Gastrocnemius medialis (tissue), 4 donors: ENCODE results near the gene LRRC49. TPM values are rescaled to one million over a fixed set of nuclear protein-coding genes. Genes with fewer than 3 reads are reported as not detected.

ENCODE experiments used
- ATAC-seq, 2 donors: fragments of 150-250 bp; one replicate each; pipeline ENCODE4 v1.9.1; 2016
- DNase-seq, 2 donors: peaks; one replicate each; pipeline ENCODE4 v3.0.0-alpha.2; 2019
- H3K27ac ChIP-seq, 4 donors: fragments of 200-600 bp; sonication (generic); 1 replicate in 1 of 4; 2 replicates in 3 of 4; pipeline ENCODE4 v1.5.1; 2016 to 2018; ENCODE audit warnings: mild to moderate bottlenecking in 2 of 4, moderate library complexity in 1 of 4
- H3K27me3 ChIP-seq, 3 donors: fragments of 200-600 bp; sonication (generic) in 2 of 3; 1 replicate in 1 of 3; 2 replicates in 2 of 3; pipeline versions ENCODE4 v1.5.1 to v1.6.0; 2016 to 2019; ENCODE audit warnings: mild to moderate bottlenecking in 1 of 3, moderate library complexity in 1 of 3
- H3K36me3 ChIP-seq, 2 donors: fragments of 200-600 bp; sonication (generic) in 1 of 2; one replicate each; pipeline ENCODE4 v1.5.1; 2017 to 2018
- H3K4me1 ChIP-seq, 2 donors: fragments of 200-600 bp; sonication (generic) in 1 of 2; one replicate each; pipeline ENCODE4 v1.5.1; 2016 to 2017; ENCODE audit warnings: mild to moderate bottlenecking in 2 of 2
- H3K4me3 ChIP-seq, 4 donors: fragments of 200-600 bp; sonication (generic) in 3 of 4; 1 replicate in 1 of 4; 2 replicates in 3 of 4; pipeline ENCODE4 v1.5.1; 2016 to 2019; ENCODE audit warnings: mild to moderate bottlenecking in 2 of 4
- H3K9me3 ChIP-seq, 3 donors: fragments of 200-600 bp; sonication (generic) in 2 of 3; 1 replicate in 1 of 3; 2 replicates in 2 of 3; pipeline ENCODE4 v1.5.1; 2016 to 2019
- POLR2A ChIP-seq, 2 donors: fragments of 450-650 bp; IDR thresholded peaks; one replicate each; pipeline ENCODE4 v1.6.1; 2017; ENCODE audit warnings: antibody characterized with exemption in 2 of 2, mild to moderate bottlenecking in 2 of 2, moderate library complexity in 2 of 2
- in situ Hi-C, 4 donors: fragments of 200-750 bp; cut with MboI; loops; one replicate each; pipeline versions ENCODE4 v1.15.0 to v1.8.0; 2017; ENCODE audit warnings: low sequenced_read_pairs in 4 of 4
- intact Hi-C: fragments of 100-400 bp; cut with DNase I; formaldehyde crosslinking; loops from one replicate; pipeline ENCODE4 v1.15.1; 2023; ENCODE audit warnings: low total_unique reads
- total RNA-seq, 4 donors: library from RNA; depleted of rRNA; stranded (reverse); fragments of >200 nt; gene quantifications; one replicate each; pipeline versions ENCODE4 v1.1.0 to v1.2.3, GENCODE V29; 2016
- TF ChIP-seq, protein P1 (sequence below), 5 experiments: fragments of 450-650 bp in 3 of 5; fragments of 200-600 bp in 2 of 5; sonication (generic) in 2 of 5; IDR thresholded peaks in 4 of 5; conservative IDR thresholded peaks in 1 of 5; 1 replicate in 4 of 5; 2 replicates in 1 of 5; pipeline ENCODE4 v1.5.1; 2016 to 2019; ENCODE audit warnings: antibody characterized with exemption in 5 of 5, mild to moderate bottlenecking in 3 of 5, moderate library complexity in 3 of 5

Gene LRRC49
- total RNA-seq, 4 donors from 2014 or later = 0.51 to 5.0 (median 2.8) TPM

DNA sequence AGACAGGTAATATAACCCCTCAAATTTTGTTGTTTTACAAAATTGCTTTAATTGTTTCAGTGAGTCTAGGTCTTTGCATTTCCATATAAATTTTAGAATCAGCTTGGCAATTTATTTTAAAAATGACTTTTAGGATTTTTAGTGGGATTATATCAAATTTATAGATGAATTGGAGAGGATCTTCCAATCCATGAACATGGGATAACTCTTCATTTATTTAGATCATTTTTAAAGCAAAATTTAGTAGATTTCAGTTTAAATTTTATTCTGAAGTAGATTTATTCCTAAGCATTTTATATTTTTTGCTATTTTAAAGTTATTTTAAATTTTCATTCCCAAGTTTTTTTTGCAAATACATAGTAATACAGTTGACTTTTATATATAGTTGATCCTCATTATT is 164.5 kb downstream of the LRRC49 start:
- Histone ChIP-seq H3K4me3 (no peak overlapping the region), H3K27ac (no peak overlapping the region), H3K27me3 (no peaks in the 10 kb centered on the region), H3K4me1 (no peaks in the 10 kb centered on the region), H3K36me3 (no peaks in the 10 kb centered on the region), H3K9me3 (no peaks in the 10 kb centered on the region)
- intact Hi-C loops (no loop called here), in situ Hi-C loops (no loop called here)
- TF ChIP-seq, protein P1, sequence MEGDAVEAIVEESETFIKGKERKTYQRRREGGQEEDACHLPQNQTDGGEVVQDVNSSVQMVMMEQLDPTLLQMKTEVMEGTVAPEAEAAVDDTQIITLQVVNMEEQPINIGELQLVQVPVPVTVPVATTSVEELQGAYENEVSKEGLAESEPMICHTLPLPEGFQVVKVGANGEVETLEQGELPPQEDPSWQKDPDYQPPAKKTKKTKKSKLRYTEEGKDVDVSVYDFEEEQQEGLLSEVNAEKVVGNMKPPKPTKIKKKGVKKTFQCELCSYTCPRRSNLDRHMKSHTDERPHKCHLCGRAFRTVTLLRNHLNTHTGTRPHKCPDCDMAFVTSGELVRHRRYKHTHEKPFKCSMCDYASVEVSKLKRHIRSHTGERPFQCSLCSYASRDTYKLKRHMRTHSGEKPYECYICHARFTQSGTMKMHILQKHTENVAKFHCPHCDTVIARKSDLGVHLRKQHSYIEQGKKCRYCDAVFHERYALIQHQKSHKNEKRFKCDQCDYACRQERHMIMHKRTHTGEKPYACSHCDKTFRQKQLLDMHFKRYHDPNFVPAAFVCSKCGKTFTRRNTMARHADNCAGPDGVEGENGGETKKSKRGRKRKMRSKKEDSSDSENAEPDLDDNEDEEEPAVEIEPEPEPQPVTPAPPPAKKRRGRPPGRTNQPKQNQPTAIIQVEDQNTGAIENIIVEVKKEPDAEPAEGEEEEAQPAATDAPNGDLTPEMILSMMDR (IDR thresholded peaks at IDR 0.05 in 4 of 5, conservative IDR thresholded peaks at IDR 0.05 in 1 of 5) = no peak
- no peak for TF ChIP-seq POLR2A (IDR thresholded peaks at IDR 0.05)
- ATAC-seq (no peak), DNase-seq (no peak)

DNA sequence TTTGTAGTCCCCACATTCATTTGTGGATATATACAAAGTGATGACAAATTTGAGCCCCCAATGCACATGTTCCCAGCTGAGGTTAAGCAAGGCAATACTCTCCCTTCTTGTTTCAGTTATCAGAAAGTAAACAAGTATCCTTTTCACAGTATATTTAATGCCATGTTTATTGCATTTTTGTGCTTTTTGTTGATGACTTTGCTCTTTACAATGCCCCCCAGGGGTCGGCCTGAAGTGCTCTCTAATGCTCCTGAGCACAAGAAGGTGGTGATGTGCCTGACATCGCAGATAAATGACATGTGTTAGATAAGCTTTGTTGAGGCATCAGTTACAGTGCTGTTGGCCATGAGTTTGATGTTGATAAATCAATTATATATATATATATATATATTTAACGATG is 165.0 kb downstream of the LRRC49 start:
- no peak overlapping the region for H3K4me3 ChIP-seq
- H3K27ac ChIP-seq = no peak overlapping the region
- TF ChIP-seq, protein P1 (IDR thresholded peaks at IDR 0.05 in 4 of 5, conservative IDR thresholded peaks at IDR 0.05 in 1 of 5) = no peak
- no peak for TF ChIP-seq POLR2A (IDR thresholded peaks at IDR 0.05)
- H3K27me3 ChIP-seq = no peaks in the 10 kb centered on the region
- no peaks in the 10 kb centered on the region for H3K36me3 ChIP-seq
- intact Hi-C loops = no loop called here
- no peaks in the 10 kb centered on the region for H3K9me3 ChIP-seq
- in situ Hi-C loops = no loop called here
- no peak for DNase-seq
- H3K4me1 ChIP-seq = no peaks in the 10 kb centered on the region
- ATAC-seq = no peak

DNA sequence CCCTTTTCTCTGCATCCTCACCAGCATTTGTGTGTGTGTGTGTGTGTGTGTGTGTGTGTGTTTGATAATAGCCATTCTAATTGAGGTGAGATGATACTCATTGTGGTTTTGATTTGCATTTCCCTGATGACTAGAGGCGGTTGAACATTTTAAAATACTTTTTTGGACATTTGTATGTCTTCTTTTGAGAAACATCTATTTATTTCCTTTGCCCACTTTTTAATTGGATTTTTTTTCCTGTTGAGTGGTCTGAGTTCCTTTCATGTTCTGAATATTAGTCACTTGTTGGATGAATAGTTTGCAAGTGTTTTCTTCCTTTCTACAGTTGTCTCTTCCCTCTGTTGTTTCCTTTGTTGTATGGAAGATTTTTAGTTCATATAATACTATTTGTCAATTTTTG is 168.4 kb downstream of the LRRC49 start:
- no peak for DNase-seq
- Histone ChIP-seq H3K4me3 (no peak overlapping the region), H3K9me3 (no peaks in the 10 kb centered on the region), H3K27ac (no peak overlapping the region), H3K36me3 (no peaks in the 10 kb centered on the region), H3K27me3 (no peaks in the 10 kb centered on the region), H3K4me1 (no peaks in the 10 kb centered on the region)
- intact Hi-C loops (no loop called here), in situ Hi-C loops (no loop called here)
- no peak for ATAC-seq
- TF ChIP-seq, protein P1 (IDR thresholded peaks at IDR 0.05 in 4 of 5, conservative IDR thresholded peaks at IDR 0.05 in 1 of 5) = no peak
- TF ChIP-seq POLR2A (IDR thresholded peaks at IDR 0.05) = no peak

DNA sequence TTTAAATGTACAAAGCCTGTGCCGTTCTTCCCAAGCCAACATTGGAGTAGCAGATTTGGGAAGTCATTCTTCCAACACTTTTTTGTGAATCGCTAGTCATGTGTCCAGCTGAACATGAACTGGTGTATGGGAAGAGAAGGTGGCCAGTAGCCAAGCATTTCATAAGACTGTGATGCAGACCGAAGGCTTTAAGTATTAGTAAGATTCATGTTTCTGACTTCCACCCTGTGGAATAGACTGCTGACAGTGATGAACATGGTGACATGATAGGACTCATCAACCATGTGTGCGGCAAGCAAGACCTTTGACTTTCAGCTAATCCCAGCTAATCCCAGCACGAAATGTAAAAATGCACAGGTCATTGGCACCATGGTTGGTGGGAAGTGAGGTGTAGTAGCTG is 174.4 kb downstream of the LRRC49 start:
- in situ Hi-C loops (no loop called here), intact Hi-C loops (no loop called here)
- TF ChIP-seq, protein P1 (IDR thresholded peaks at IDR 0.05 in 4 of 5, conservative IDR thresholded peaks at IDR 0.05 in 1 of 5) = no peak
- no peak for TF ChIP-seq POLR2A (IDR thresholded peaks at IDR 0.05)
- ATAC-seq (no peak), DNase-seq (no peak)
- Histone ChIP-seq H3K4me3 (no peak overlapping the region), H3K27me3 (no peaks in the 10 kb centered on the region), H3K27ac (no peak overlapping the region), H3K4me1 (no peaks in the 10 kb centered on the region), H3K36me3 (no peaks in the 10 kb centered on the region), H3K9me3 (no peaks in the 10 kb centered on the region)

DNA sequence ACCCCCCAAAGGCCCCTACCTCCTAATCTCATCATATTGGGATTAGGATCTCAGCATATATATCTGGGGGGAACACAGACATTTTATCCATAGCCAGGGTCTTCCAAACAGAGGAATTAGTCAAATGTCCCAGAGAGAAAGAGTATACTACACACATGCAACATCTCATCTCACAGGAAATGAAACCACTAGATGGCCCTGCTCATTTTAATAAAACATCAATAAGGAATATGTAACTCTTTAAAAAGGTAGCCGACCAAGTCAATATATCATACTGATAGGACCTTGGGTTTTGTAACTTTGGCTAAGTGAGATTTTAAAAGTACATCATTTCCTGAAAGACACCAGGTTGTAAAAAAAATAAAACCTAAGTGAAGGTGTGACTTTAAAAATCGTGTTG is 177.1 kb downstream of the LRRC49 start:
- in situ Hi-C loops = no loop called here

More for the DNA sequence above, 177.1 kb downstream of the LRRC49 start:
- DNase-seq (no peak), ATAC-seq (no peak)
- Histone ChIP-seq H3K27me3 (no peaks in the 10 kb centered on the region), H3K27ac (no peak overlapping the region), H3K4me3 (no peak overlapping the region), H3K36me3 (no peaks in the 10 kb centered on the region), H3K4me1 (no peaks in the 10 kb centered on the region), H3K9me3 (no peaks in the 10 kb centered on the region)
- TF ChIP-seq, protein P1 (IDR thresholded peaks at IDR 0.05 in 4 of 5, conservative IDR thresholded peaks at IDR 0.05 in 1 of 5) = no peak
- TF ChIP-seq POLR2A (IDR thresholded peaks at IDR 0.05) = no peak
- intact Hi-C loops = no loop called here
